KMS-11 (cell line): ENCODE data around the gene UACA.

ENCODE experiments used
- H2AFZ ChIP-seq: fragments of 200-600 bp; sonication (generic); 2 replicates; pipeline ENCODE4 v1.6.1; 2016; ENCODE audit warnings: antibody characterized with exemption, mixed run types, low read depth
- H3K27ac ChIP-seq: fragments of 200-600 bp; sonication (generic); 2 replicates; pipeline ENCODE4 v1.6.1; 2016; ENCODE audit warnings: mild to moderate bottlenecking, mixed run types
- H3K27me3 ChIP-seq: fragments of 200-600 bp; sonication (generic); 2 replicates; pipeline ENCODE4 v1.6.1; 2017; ENCODE audit warnings: mild to moderate bottlenecking, low read depth, mixed run types, moderate library complexity; ENCODE audit not compliant: insufficient read depth
- H3K36me3 ChIP-seq: fragments of 200-600 bp; sonication (generic); 2 replicates; pipeline ENCODE4 v1.6.1; 2017; ENCODE audit warnings: mild to moderate bottlenecking, mixed run types; ENCODE audit not compliant: insufficient read depth
- H3K4me1 ChIP-seq: fragments of 200-600 bp; sonication (generic); 2 replicates; pipeline ENCODE4 v1.6.1; 2016; ENCODE audit warnings: mild to moderate bottlenecking, low read depth, mixed run types; ENCODE audit not compliant: poor library complexity, severe bottlenecking
- H3K4me2 ChIP-seq: fragments of 200-600 bp; sonication (generic); 2 replicates; pipeline ENCODE4 v1.7.0; 2016; ENCODE audit warnings: mild to moderate bottlenecking, mixed run types
- H3K4me3 ChIP-seq: fragments of 200-600 bp; sonication (generic); IDR thresholded peaks from 2 replicates; pipeline ENCODE4 v1.6.1; 2017; ENCODE audit warnings: low read depth, low read length, mixed read lengths; ENCODE audit not compliant: insufficient read depth
- H3K79me2 ChIP-seq: fragments of 200-600 bp; sonication (generic); 2 replicates; pipeline ENCODE4 v1.6.1; 2016; ENCODE audit warnings: low read depth, mixed run types; ENCODE audit not compliant: insufficient read depth
- H3K9ac ChIP-seq: fragments of 200-600 bp; sonication (generic); 2 replicates; pipeline ENCODE4 v1.6.1; 2016; ENCODE audit warnings: mild to moderate bottlenecking, mixed run types
- H4K20me1 ChIP-seq: fragments of 200-600 bp; sonication (generic); 2 replicates; pipeline ENCODE4 v1.6.1; 2016; ENCODE audit warnings: mild to moderate bottlenecking, mixed run types; ENCODE audit not compliant: insufficient read depth
- TF ChIP-seq, protein P1 (sequence below): fragments of 200-600 bp; sonication (generic); conservative IDR thresholded peaks from 2 replicates; pipeline ENCODE4 v1.6.1; 2017; ENCODE audit warnings: low read depth, mild to moderate bottlenecking, antibody characterized with exemption, low read length, moderate library complexity, mixed read lengths

The UACA gene, protein sequence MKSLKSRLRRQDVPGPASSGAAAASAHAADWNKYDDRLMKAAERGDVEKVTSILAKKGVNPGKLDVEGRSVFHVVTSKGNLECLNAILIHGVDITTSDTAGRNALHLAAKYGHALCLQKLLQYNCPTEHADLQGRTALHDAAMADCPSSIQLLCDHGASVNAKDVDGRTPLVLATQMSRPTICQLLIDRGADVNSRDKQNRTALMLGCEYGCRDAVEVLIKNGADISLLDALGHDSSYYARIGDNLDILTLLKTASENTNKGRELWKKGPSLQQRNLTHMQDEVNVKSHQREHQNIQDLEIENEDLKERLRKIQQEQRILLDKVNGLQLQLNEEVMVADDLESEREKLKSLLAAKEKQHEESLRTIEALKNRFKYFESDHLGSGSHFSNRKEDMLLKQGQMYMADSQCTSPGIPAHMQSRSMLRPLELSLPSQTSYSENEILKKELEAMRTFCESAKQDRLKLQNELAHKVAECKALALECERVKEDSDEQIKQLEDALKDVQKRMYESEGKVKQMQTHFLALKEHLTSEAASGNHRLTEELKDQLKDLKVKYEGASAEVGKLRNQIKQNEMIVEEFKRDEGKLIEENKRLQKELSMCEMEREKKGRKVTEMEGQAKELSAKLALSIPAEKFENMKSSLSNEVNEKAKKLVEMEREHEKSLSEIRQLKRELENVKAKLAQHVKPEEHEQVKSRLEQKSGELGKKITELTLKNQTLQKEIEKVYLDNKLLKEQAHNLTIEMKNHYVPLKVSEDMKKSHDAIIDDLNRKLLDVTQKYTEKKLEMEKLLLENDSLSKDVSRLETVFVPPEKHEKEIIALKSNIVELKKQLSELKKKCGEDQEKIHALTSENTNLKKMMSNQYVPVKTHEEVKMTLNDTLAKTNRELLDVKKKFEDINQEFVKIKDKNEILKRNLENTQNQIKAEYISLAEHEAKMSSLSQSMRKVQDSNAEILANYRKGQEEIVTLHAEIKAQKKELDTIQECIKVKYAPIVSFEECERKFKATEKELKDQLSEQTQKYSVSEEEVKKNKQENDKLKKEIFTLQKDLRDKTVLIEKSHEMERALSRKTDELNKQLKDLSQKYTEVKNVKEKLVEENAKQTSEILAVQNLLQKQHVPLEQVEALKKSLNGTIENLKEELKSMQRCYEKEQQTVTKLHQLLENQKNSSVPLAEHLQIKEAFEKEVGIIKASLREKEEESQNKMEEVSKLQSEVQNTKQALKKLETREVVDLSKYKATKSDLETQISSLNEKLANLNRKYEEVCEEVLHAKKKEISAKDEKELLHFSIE (N-terminal part only)

DNA sequence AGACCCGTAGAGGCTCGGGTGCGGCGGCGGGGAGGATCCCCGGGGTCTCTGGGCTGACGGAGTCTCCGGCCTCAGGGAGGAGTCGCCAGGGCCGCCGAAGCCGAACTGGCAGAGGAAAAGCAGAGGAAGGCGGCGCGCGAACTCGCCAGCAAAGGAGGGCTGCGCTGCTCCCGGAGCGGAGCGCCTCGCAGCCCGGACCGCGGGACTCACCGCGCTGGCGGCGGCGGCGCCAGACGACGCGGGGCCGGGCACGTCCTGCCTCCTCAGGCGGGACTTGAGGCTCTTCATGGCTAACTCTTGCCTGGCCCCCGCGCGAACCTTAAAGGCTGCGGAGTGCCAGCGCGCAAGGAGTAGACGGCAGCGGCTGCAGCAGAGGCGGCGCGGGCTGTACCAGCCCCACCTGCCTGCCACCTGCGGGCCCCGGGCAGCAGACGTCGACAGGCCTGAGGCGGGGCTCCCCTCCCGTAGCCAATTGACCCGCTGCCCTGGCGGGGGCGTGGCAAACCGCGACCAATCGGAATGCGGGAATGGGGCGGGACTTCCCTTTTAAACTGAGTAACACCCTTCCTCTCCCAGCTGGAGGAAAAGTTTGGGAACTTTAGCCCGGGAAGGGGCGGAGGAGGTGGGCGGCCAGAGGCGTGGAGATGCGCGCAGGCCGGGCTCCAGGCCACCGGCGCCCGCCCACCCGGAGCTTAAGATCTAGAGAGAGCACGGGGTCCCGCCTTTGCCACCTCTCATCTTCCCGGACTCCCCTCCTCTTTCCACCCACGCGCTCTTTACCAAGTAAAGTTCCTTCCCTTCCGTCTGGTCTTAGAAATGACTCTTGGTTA lies at the start of gene UACA:
TSS of gene UACA (minus strand) at position 439 of the 830 bp plus-strand sequence. CDS start at position 288, 151 bp downstream.
- H3K4me3 ChIP-seq = no peak within 1 kb of the TSS
- H2AFZ ChIP-seq = peak within 1 kb of the TSS; percentile 98

DNA sequence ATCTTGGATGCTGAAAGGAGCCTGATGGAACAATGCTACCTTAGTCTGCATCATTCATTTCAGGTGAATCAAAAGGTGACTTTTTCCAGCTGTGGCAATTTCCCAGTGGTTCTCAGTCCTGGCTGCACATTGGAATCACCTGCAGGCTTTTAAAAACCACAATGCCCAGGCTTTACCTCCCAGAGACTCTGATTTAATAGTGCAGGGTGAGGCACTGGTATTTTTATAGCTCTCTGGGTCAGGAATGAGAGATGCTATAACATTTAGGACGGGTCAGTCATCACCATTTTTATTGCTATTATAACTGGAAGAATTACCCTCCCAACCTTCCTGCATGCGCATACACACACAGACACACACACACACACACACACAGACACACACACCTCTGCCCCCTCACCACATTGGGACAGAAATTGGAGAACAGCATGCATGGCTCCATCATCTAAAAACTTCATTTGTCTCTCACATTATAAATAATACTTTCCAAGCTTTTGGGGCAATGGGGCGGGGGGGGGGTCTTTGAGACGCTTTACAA lies 49.5 kb upstream of the UACA start:
- no peak overlapping the region for H3K4me2 ChIP-seq
- H4K20me1 ChIP-seq = no peaks in the 10 kb centered on the region
- no peaks in the 10 kb centered on the region for H3K27me3 ChIP-seq
- TF ChIP-seq, protein P1, sequence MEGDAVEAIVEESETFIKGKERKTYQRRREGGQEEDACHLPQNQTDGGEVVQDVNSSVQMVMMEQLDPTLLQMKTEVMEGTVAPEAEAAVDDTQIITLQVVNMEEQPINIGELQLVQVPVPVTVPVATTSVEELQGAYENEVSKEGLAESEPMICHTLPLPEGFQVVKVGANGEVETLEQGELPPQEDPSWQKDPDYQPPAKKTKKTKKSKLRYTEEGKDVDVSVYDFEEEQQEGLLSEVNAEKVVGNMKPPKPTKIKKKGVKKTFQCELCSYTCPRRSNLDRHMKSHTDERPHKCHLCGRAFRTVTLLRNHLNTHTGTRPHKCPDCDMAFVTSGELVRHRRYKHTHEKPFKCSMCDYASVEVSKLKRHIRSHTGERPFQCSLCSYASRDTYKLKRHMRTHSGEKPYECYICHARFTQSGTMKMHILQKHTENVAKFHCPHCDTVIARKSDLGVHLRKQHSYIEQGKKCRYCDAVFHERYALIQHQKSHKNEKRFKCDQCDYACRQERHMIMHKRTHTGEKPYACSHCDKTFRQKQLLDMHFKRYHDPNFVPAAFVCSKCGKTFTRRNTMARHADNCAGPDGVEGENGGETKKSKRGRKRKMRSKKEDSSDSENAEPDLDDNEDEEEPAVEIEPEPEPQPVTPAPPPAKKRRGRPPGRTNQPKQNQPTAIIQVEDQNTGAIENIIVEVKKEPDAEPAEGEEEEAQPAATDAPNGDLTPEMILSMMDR = no peak
- H3K9ac ChIP-seq = no peak overlapping the region
- no peaks in the 10 kb centered on the region for H3K4me1 ChIP-seq
- no peak overlapping the region for H3K27ac ChIP-seq
- no peaks in the 10 kb centered on the region for H3K36me3 ChIP-seq
- no peaks in the 10 kb centered on the region for H3K79me2 ChIP-seq
- no peak overlapping the region for H3K4me3 ChIP-seq
- H2AFZ ChIP-seq = no peak overlapping the region

More for the DNA sequence above, at the start of gene UACA:
- no peaks in the 10 kb centered on the region for H3K27me3 ChIP-seq
- H3K79me2 ChIP-seq = no peaks in the 10 kb centered on the region
- peaks cover 13% of the 10 kb centered on the region for H3K4me1 ChIP-seq
- TF ChIP-seq, protein P1 = no peak
- no peaks in the 10 kb centered on the region for H3K36me3 ChIP-seq
- peak within 1 kb of the TSS; percentile 94 for H3K4me2 ChIP-seq
- H4K20me1 ChIP-seq = no peaks in the 10 kb centered on the region
- peak within 1 kb of the TSS; percentile 51 for H3K9ac ChIP-seq
- peak within 1 kb of the TSS; percentile 18; the same call in 1 of the 2 replicates for H3K27ac ChIP-seq

DNA sequence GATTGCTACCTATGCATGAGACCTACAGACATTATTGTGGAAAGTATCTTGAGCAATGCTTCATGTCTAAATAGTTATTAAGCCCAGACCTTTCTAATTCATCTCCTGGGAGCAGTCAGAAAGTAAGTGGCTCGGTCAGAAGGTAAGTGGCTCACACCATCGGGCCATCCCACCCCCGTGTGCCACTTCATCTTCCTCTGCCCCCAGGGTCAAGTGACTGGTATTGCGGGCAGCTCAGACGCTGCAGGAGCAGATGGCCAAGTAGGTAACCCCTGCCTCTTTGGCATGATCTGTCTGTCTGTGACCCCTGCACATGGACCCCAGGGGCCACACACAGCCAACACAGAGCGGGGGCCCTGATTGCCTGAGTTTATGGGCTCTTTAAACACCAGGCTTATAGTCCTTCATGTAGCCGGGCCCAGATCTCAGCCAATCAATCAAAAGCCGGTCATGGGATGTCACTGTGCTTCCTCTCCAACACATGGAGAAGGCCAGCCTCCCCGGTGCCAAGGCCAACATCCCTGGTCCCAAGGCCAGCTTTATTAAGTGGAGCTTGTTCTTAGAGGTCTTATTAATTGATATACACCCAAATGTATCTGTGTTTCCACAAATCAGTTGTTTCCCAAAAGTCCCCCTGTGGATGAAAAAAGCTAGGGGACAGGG lies 47.7 kb upstream of the UACA start:
- no peaks in the 10 kb centered on the region for H3K4me1 ChIP-seq
- no peaks in the 10 kb centered on the region for H3K27me3 ChIP-seq
- H2AFZ ChIP-seq = no peak overlapping the region
- H3K27ac ChIP-seq = no peak overlapping the region
- H4K20me1 ChIP-seq = no peaks in the 10 kb centered on the region
- H3K4me3 ChIP-seq = no peak overlapping the region
- no peaks in the 10 kb centered on the region for H3K36me3 ChIP-seq
- no peaks in the 10 kb centered on the region for H3K79me2 ChIP-seq
- no peak overlapping the region for H3K4me2 ChIP-seq
- no peak overlapping the region for H3K9ac ChIP-seq
- TF ChIP-seq, protein P1 = no peak
